Suprapubic skin (tissue), 3 donors: ENCODE data around the gene SCAMP3.

Source experiments
- POLR2A ChIP-seq, 2 donors: fragments of 450-650 bp; IDR thresholded peaks; one replicate each; pipeline ENCODE4 v1.6.1; 2017; ENCODE audit warnings: antibody characterized with exemption in 2 of 2, mild to moderate bottlenecking in 2 of 2, moderate library complexity in 2 of 2
- TF ChIP-seq, protein P1 (sequence below), 2 donors: fragments of 200-600 bp in 1 of 2; fragments of 450-650 bp in 1 of 2; sonication (generic) in 1 of 2; IDR thresholded peaks; one replicate each; pipeline ENCODE4 v1.5.1; 2016 to 2019; ENCODE audit warnings: antibody characterized with exemption in 2 of 2, mild to moderate bottlenecking in 1 of 2, moderate library complexity in 1 of 2

- TF ChIP-seq, protein P1, sequence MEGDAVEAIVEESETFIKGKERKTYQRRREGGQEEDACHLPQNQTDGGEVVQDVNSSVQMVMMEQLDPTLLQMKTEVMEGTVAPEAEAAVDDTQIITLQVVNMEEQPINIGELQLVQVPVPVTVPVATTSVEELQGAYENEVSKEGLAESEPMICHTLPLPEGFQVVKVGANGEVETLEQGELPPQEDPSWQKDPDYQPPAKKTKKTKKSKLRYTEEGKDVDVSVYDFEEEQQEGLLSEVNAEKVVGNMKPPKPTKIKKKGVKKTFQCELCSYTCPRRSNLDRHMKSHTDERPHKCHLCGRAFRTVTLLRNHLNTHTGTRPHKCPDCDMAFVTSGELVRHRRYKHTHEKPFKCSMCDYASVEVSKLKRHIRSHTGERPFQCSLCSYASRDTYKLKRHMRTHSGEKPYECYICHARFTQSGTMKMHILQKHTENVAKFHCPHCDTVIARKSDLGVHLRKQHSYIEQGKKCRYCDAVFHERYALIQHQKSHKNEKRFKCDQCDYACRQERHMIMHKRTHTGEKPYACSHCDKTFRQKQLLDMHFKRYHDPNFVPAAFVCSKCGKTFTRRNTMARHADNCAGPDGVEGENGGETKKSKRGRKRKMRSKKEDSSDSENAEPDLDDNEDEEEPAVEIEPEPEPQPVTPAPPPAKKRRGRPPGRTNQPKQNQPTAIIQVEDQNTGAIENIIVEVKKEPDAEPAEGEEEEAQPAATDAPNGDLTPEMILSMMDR (IDR thresholded peaks at IDR 0.05): no peak
- no peak for TF ChIP-seq POLR2A (IDR thresholded peaks at IDR 0.05)
Observed at GRCh38 chr1:155295183-155295941, 33.2 kb upstream of the SCAMP3 start.
